Neural progenitor cell (in vitro differentiated cells): ENCODE measurements around the gene PPA2. TPM values are rescaled to one million over a fixed set of nuclear protein-coding genes. Genes with fewer than 3 reads are reported as not detected.
"Not testable (repeated sequence)": the region's sequence is repeated elsewhere in the genome, so short reads cannot be mapped to it uniquely, and the experiment has no call there.

Experiments
- DNase-seq: peaks from one replicate; pipeline ENCODE4 v3.0.0-alpha.2; 2016; ENCODE audit warnings: low spot score
- H2AFZ ChIP-seq: fragments of 200-600 bp; sonication (generic); replicated peaks from 2 replicates; pipeline ENCODE4 v1.6.1; 2016; ENCODE audit warnings: antibody characterized with exemption
- H3F3A ChIP-seq: fragments of 200-600 bp; sonication (generic); 2 replicates; pipeline ENCODE4 v1.6.1; 2016; ENCODE audit warnings: antibody characterized with exemption, low read depth
- H3K27ac ChIP-seq: fragments of 200-600 bp; sonication (generic); 2 replicates; pipeline ENCODE4 v1.5.1; 2016; ENCODE audit warnings: mild to moderate bottlenecking
- H3K27me3 ChIP-seq: fragments of 200-600 bp; sonication (generic); 2 replicates; pipeline ENCODE4 v1.6.1; 2016; ENCODE audit warnings: mild to moderate bottlenecking, moderate library complexity
- H3K36me3 ChIP-seq: fragments of 200-600 bp; sonication (generic); 2 replicates; pipeline ENCODE4 v1.5.1; 2016
- H3K4me1 ChIP-seq: fragments of 200-600 bp; sonication (generic); 2 replicates; pipeline ENCODE4 v1.6.1; 2016; ENCODE audit warnings: mixed run types
- H3K4me2 ChIP-seq: fragments of 200-600 bp; sonication (generic); 2 replicates; pipeline ENCODE4 v1.6.1; 2016
- H3K4me3 ChIP-seq: fragments of 200-600 bp; sonication (generic); 2 replicates; pipeline ENCODE4 v1.5.1; 2016
- H3K79me2 ChIP-seq: fragments of 200-600 bp; sonication (generic); 2 replicates; pipeline ENCODE4 v1.6.1; 2016; ENCODE audit warnings: low read depth
- H3K9ac ChIP-seq: fragments of 200-600 bp; sonication (generic); 2 replicates; pipeline ENCODE4 v1.6.1; 2016
- H3K9me3 ChIP-seq: fragments of 200-600 bp; sonication (generic); 2 replicates; pipeline ENCODE4 v1.5.1; 2016; ENCODE audit warnings: low read depth
- H4K20me1 ChIP-seq: fragments of 200-600 bp; sonication (generic); 2 replicates; pipeline ENCODE4 v1.6.1; 2016; ENCODE audit warnings: low read depth
- H3K27ac Mint-ChIP-seq: 3 replicates; pipeline ENCODE4 v1.8.0; 2021; ENCODE audit warnings: mixed read lengths
- H3K27me3 Mint-ChIP-seq: 2 replicates; pipeline ENCODE4 v1.8.0; 2022; ENCODE audit warnings: low read depth, mild to moderate bottlenecking, inconsistent platforms, moderate library complexity, mixed read lengths; ENCODE audit not compliant: insufficient read depth
- H3K36me3 Mint-ChIP-seq: 3 replicates; pipeline ENCODE4 v1.8.0; 2021; ENCODE audit warnings: mixed read lengths
- H3K4me1 Mint-ChIP-seq: 3 replicates; pipeline ENCODE4 v1.8.0; 2021; ENCODE audit warnings: mixed read lengths
- H3K4me3 Mint-ChIP-seq: 3 replicates; pipeline ENCODE4 v1.8.0; 2021; ENCODE audit warnings: mild to moderate bottlenecking, moderate library complexity, mixed read lengths
- H3K9me3 Mint-ChIP-seq: 3 replicates; pipeline ENCODE4 v1.8.0; 2020; ENCODE audit warnings: mixed read lengths
- CTCF ChIP-seq: fragments of 200-600 bp; sonication (generic); IDR thresholded peaks from 2 replicates; pipeline ENCODE4 v1.5.1; 2017; ENCODE audit warnings: antibody characterized with exemption, mild to moderate bottlenecking
- EZH2 ChIP-seq: fragments of 200-600 bp; sonication (generic); IDR thresholded peaks from 2 replicates; pipeline ENCODE4 v1.6.1; 2017; ENCODE audit warnings: antibody characterized with exemption, mild to moderate bottlenecking, moderate library complexity
- EZH2phosphoT487 ChIP-seq: fragments of 200-600 bp; sonication (generic); IDR thresholded peaks from 2 replicates; pipeline ENCODE4 v1.6.1; 2017; ENCODE audit warnings: antibody characterized with exemption
- total RNA-seq: library from RNA; depleted of rRNA; stranded (reverse); fragments of >200 nt; gene quantifications from 2 replicates; pipeline ENCODE4 v1.2.3, GENCODE V29; 2015; ENCODE audit warnings: low replicate concordance

The PPA2 gene
- total RNA-seq, 1 donor from 2014 or later: 237 TPM

- H3K36me3 Mint-ChIP-seq: peaks cover 65% of the 10 kb centered on the region
- Histone ChIP-seq H3K27ac (no peak overlapping the region), H3K4me2 (no peak overlapping the region), H3K36me3 (peaks cover 3% of the 10 kb centered on the region), H4K20me1 (peaks cover 17% of the 10 kb centered on the region), H3K4me3 (no peak overlapping the region), H3F3A (no peaks in the 10 kb centered on the region), H3K9me3 (no peaks in the 10 kb centered on the region), H3K9ac (no peak overlapping the region), H3K4me1 (peaks cover 3% of the 10 kb centered on the region), H3K27me3 (no peaks in the 10 kb centered on the region), H2AFZ (no peak overlapping the region), H3K79me2 (peaks cover 93% of the 10 kb centered on the region)
- no peak for DNase-seq
- H3K9me3 Mint-ChIP-seq: peaks cover 38% of the 10 kb centered on the region
- no peak for TF ChIP-seq EZH2
- no peak for TF ChIP-seq CTCF
- TF ChIP-seq EZH2phosphoT487: no peak
- H3K27me3 Mint-ChIP-seq: no peaks in the 10 kb centered on the region
- H3K4me1 Mint-ChIP-seq: no peaks in the 10 kb centered on the region
- H3K4me3 Mint-ChIP-seq: no peak overlapping the region
- H3K27ac Mint-ChIP-seq: no peak overlapping the region
These were observed 12.1 kb downstream of the PPA2 start for GRCh38 chr4:105461621-105462382.

DNA sequence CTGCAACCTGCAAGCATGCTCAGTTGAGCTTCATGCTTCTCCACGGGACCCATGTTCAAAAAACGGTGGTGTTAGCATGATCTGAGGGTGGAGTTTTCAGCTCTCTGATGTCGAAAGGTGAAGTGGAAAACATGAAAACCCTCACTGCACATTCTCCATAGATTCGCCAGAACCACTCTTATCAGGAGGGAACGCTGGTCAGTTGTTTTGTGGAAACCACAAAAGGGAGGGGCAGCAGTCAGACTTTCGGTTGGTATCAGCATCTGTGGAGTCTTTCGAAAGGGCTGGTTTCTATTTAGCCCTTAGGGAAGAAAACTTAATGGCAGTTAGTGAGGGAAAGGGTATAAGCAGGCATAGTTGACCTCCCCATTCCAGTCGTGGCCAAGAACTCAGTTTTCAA, 12.6 kb downstream of the PPA2 start:
- Mint-ChIP-seq H3K9me3 (peaks cover 35% of the 10 kb centered on the region), H3K27ac (no peak overlapping the region), H3K27me3 (no peaks in the 10 kb centered on the region), H3K4me1 (no peaks in the 10 kb centered on the region), H3K36me3 (peaks cover 63% of the 10 kb centered on the region), H3K4me3 (no peak overlapping the region)
- H3K4me1 ChIP-seq: peaks cover 3% of the 10 kb centered on the region
- no peaks in the 10 kb centered on the region for H3F3A ChIP-seq
- no peaks in the 10 kb centered on the region for H3K9me3 ChIP-seq
- H3K4me3 ChIP-seq: no peak overlapping the region
- no peak overlapping the region for H3K27ac ChIP-seq
- H3K9ac ChIP-seq: no peak overlapping the region
- no peak overlapping the region for H2AFZ ChIP-seq
- TF ChIP-seq EZH2phosphoT487: no peak
- no peak overlapping the region for H3K4me2 ChIP-seq
- peaks cover 14% of the 10 kb centered on the region for H4K20me1 ChIP-seq
- H3K36me3 ChIP-seq: peaks cover 7% of the 10 kb centered on the region
- no peaks in the 10 kb centered on the region for H3K27me3 ChIP-seq
- peaks cover 93% of the 10 kb centered on the region for H3K79me2 ChIP-seq
- no peak for DNase-seq

DNA sequence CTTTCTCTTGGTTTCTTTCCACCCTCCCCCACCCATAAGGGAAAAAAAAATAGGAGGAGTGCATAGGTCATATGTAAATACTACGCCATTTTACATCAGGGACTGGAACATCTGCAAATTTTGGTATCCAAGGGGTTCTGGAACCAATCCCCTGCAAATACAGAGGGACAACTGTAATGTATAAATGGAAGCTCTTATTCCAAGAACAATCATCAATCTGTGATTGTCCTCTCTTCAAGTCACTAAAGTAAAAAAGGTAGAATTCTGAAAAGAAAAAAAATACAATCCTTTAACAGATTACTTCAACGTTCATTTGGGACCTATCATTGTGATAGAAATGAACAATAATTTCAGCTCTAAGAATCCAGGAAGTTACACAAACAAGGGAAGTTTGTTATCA, 13.6 kb downstream of the PPA2 start:
- H3K36me3 Mint-ChIP-seq: peaks cover 59% of the 10 kb centered on the region
- Histone ChIP-seq H3K79me2 (peaks cover 93% of the 10 kb centered on the region), H3F3A (no peaks in the 10 kb centered on the region)

DNA sequence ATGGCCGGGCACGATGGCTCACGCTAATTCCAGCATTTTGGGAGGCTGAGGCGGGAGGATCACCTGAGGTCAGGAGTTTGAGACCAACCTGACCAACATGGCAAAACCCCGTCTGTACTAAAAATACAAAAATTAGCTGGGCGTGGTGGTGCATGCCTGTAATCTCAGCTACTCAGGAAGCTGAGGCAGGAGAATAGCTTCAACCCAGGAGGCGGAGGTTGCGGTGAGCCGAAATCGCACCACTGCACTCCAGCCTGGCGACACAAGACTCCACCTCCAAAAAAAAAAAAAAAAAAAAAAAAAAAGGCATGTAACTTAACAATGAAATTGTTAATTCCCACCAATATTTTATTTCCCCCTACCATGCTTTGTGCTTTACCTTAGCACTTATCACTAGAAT, 15.3 kb downstream of the PPA2 start:
- H3K27ac Mint-ChIP-seq, H3K9me3 ChIP-seq, H3K27ac ChIP-seq, H3F3A ChIP-seq, H3K27me3 ChIP-seq, H3K4me3 Mint-ChIP-seq, DNase-seq, H3K9ac ChIP-seq, H3K36me3 ChIP-seq, H3K4me1 Mint-ChIP-seq, H3K4me3 ChIP-seq, H3K27me3 Mint-ChIP-seq, H3K4me2 ChIP-seq, H2AFZ ChIP-seq, H3K4me1 ChIP-seq: not testable (repeated sequence)
- Mint-ChIP-seq H3K36me3 (peaks cover 54% of the 10 kb centered on the region), H3K9me3 (peaks cover 15% of the 10 kb centered on the region)
- Histone ChIP-seq H4K20me1 (peaks cover 23% of the 10 kb centered on the region), H3K79me2 (peaks cover 85% of the 10 kb centered on the region)

More for the DNA sequence above, 13.6 kb downstream of the PPA2 start:
- H3K27ac ChIP-seq: no peak overlapping the region
- DNase-seq: no peak
- no peak overlapping the region for H3K9ac ChIP-seq
- peaks cover 10% of the 10 kb centered on the region for H4K20me1 ChIP-seq
- no peak for TF ChIP-seq CTCF
- no peak for TF ChIP-seq EZH2phosphoT487
- no peak for TF ChIP-seq EZH2
- H3K9me3 ChIP-seq: no peaks in the 10 kb centered on the region
- H3K27me3 ChIP-seq: no peaks in the 10 kb centered on the region
- peaks cover 3% of the 10 kb centered on the region for H3K4me1 ChIP-seq
- no peak overlapping the region for H3K4me2 ChIP-seq
- Mint-ChIP-seq H3K4me1 (no peaks in the 10 kb centered on the region), H3K4me3 (no peak overlapping the region), H3K27ac (no peak overlapping the region), H3K9me3 (peaks cover 25% of the 10 kb centered on the region), H3K27me3 (no peaks in the 10 kb centered on the region)
- H3K4me3 ChIP-seq: no peak overlapping the region
- peaks cover 7% of the 10 kb centered on the region for H3K36me3 ChIP-seq
- no peak overlapping the region for H2AFZ ChIP-seq
